NCI-H69 (cell line): ENCODE results near the gene PHB1.
"Not testable (repeated sequence)": the region's sequence is repeated elsewhere in the genome, so short reads cannot be mapped to it uniquely, and the experiment has no call there.

Experiments used
- DNase-seq: peaks from one replicate; lab custom pipeline; 2025; lab: John Stamatoyannopoulos, UW

PHB1 gene

DNA sequence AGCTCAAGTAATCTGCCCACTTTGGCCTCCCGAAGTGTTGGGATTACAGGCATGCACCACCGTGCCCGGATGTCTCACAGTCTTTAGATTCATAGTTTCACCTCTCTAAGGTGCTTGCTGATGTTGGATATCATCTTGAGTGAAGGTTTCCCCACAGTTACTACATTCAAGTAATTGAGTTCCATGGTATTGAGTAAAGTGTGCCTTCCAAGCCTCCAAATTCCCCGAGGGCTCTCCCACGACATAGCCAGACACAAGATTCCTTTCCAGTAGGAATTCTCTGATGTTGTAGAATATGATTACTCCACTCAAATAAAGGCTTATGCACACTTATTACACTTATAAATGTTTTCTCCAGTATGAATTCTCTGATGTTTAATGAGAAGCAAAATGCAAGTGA, 36.4 kb downstream of the PHB1 start:
- no peak for DNase-seq

DNA sequence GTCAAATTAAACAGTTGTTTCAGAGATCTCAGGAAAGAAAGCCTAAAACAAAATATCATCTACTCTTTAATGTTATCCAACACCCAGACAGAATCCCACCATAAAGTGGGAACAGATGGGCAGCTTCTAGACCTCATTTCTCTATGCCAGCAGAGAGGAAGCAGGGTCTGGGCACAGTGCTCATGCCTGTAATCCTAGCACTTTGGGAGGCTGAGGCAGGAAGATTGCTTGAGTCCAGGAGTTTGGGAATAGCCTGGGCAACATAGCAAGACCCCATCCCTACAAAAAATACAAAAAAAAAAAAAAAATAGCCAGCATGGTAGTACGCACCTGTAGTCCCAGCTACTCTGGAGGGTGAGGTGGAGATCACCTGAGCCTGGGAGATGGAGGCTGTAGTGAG, 39.1 kb downstream of the PHB1 start:
- no peak for DNase-seq

DNA sequence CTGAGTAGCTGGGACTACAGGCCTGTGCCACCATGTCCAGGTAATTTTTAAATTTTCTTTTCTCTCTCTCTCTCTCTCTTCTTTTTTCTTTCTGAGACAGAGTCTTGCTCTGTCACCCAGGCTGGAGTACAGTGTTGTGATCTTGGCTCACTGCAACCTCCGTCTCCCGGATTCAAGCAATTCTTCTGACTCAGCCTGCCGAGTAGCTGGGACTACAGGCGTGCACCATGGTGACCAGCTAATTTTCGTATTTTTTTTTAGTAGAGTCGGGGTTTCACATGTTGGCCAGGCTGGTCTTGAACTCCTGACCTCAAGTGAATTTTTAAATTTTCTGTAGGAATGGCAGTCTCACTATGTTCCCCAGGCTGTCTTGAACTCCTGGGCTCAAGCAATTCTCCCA, 41.6 kb downstream of the PHB1 start:
- no peak for DNase-seq

DNA sequence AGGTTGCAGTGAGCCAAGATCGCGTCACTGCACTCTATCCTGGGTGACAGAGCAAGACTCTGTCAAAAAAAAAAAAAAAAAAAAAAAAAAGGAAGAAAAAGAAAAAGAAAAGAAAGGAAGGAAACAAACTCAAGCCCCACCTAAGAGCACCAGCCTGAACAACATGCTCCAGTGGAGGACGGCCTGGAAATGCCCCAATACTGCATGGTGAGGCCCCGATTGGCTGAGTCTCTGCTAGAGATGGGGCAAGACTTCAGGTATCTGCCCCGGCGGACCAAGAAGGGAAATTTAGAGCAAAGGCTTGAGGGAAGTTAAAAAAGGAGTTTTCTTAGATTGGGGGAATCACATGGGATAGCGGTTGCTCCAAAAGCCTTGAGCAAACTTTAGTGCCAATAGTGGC, 42.3 kb downstream of the PHB1 start:
- no peak for DNase-seq

DNA sequence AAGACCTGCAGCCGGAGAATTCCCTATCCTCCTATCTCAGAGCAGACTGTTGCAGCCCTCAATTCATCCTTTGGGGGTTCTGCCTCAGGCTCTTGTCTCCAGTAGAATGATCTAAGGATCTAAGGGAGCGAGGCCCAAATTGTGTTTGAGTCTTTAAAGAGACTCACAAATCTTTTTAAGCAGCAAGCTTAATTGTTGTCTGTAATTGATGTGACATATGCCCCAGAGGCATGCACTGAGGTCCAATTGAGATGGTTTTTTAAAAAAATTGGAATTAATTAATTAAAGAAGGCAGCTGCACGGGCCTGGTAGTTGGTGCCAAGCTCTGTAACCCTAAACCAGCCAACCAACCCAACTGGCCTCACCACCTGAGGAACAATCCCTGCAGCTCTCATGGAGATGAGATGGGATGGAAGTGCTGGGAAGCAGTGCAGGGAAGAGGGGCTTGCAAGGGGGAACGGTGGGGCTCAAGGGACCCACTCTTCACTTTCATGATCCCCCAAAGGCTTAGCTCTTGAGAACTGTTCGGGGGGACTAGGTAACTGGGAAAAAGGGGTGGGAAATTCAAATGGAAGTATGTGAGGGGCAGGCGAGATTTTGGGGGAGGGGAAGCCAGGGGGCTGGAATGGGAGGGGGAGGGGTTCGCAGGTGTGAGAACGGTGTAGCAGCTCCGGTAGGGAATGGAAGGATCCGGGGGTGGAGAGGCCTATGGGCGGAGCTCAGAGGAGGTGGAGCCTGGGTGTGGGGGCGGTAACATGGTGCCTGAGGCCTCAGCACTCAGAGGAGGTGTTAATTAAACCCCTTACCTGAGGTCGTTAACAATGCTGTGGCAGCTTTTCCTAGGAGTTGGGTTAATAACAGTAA, 43.5 kb downstream of the PHB1 start:
- DNase-seq: peak; percentile 87

DNA sequence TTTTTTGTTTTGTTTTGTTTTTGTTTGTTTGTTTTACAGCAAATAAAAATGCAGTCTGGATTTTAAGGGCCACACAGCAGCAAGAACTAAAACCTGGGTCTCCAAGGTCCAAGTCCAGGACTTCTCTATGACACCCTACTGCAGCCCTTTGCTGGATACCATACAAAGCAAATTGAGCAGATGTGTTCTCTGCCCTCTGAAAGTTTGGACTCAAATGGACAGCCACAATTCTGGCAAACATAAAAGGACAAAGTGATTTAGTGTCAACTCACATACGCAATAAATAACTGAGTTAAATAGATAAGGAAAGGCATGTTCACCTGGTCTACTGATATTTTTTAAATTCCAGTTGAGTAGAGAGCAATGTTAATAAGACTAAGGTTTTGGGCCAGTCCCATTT, 44.9 kb downstream of the PHB1 start:
- DNase-seq: no peak

DNA sequence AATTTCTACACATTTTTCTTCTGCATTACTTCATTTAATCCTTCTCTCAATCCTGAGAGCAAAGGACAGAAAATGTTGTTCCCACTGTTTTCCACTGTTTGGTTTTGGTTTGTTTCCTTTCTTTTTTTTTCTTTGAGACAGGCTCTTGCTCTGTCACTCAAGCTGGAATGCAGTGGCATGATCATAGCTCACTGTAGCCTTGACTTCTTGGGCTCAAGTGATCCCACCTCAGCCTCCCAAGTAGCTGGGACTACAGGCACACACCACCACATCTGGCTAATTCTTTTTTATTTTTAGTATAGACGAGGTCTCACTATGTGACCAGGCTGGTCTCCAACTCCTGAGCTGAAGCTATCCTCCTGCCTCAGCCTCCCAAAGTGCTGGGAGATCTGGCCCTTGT, 45.6 kb downstream of the PHB1 start:
- no peak for DNase-seq

DNA sequence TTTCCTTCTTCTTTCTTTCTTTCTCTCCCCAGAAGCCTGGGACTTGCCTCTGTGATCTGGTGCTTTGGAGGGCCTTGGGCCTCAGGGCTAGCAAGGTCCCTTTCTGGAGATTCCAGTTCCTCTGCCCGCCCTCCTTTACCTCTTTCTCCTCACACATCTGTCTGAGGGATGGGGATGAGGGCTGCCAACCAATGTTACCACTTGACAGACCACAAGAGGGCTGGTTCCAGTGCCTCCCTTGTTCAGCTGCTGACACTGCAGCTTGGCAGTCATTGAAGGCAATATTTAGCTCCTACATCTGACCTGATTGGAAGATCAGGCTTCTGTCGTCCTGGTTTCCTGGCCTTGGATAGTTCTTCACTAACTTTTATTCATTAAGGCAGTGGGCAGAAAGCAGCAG, 49.0 kb downstream of the PHB1 start:
- DNase-seq: peak; percentile 57

DNA sequence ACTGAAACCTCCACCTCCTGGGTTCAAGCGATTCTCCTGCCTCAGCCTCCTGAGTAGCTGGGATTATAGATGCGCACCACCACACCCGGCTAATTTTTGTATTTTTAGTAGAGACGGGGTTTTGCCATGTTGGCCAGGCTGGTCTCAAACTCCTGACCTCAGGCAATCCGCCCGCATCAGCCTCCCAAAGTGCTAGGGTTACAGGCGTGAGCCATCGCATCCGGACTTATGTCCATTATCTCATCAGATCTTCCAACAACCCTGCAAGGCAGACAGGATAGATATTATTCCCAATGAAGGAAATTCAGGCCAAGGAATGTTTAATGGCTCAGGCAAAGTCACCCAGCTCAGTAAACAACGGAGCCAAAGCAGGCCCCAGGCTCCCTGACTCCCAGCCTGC, 49.6 kb downstream of the PHB1 start:
- not testable (repeated sequence) for DNase-seq

DNA sequence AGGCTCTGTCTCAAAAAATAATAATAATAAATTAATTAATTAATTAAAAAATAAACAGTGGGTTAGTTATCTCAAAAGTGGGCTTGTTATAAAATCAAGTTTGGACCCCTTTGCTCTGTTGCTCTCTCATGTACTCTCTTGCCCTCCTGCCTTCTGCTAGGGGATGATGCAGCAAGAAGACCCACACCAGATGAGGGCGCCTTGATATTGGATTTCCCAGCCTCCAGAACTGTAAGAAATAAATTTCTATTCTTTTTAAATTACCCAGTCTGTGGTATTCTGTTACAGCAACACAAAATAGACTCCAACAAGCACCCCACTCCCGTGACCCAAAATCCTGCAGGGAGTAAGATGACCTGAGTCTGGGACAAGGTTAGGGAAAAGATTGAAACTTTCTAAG, 50.6 kb downstream of the PHB1 start:
- DNase-seq: no peak

DNA sequence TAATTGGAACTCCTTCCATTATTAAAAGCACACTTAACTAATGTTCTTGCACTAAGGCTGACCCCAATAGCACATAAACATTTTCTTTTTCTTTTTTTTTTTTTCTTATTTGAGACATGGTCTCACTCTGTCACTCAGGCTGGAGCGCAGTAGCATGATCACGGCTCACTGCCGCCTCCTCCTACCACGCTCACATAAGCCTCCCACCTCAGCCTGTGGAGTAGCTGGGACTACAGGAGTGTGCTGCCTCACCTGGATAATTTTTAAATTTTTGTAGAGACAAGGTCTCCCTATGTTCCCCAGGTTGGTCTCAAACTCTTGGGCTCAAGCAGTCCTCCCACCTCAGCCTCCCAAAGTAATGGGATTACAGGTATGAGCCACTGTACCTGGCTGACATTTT, 51.4 kb downstream of the PHB1 start:
- DNase-seq: no peak

DNA sequence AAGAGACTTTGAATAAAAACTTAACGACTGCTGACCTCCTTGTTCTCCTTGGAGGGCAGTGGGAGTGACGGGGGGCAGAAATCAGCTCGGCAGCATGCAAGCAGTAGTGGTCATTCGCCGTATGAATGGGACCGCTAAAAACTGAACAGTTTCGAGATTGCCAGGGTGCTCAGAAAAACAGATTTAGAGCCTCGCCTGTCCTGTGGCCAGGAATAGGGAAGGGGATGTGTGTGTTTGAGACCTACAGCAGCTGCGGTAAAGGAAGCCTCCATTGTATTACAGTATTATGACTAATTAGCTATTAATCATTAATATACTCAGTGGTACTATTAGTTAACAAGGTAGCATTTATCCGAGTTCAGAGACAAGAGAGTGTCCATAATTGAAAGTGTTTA, 52.0 kb downstream of the PHB1 start:
- no peak for DNase-seq

DNA sequence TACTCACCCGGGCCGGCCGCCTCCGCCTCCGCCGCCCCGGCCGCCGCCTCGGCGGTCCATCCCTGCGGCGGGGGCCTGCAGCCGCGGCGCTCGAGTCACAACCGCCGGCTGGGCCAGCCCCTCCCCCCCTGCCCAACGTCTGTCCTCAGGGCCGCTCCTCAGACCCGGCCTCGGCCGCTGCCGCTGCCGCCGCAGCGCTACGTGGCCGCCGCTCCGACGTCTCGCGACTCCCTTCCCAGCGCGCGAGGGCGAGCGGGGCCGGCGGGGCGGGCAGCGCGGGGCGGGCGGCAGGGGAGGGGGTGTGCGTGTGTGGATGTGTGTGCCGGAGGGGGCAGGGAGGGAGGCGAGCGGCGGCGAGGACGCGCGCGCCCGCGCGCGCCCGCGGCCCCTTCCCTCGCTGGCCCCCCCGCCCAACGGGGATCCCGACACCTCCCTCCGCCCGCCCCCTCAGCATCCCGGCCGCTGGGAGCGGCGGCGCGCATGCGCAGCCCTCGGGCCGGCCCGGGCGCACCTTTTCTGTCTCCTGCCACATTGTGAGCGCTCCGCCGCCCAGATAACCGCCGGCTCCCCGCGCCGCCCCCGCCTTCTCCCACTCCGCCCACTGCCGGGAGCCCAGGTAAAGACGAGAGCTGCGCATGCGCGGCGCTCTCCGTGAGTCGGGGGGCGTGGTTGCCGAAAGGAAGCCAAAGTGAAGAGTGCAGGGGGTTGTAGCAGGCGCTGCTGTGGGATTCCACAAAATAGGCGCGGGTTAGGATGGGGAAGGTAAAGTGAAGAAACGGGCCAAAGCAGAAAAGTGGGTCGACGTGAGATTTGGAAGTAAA, 52.6 kb downstream of the PHB1 start, which contains the start of gene ZNF652:
ZNF652 (minus strand) TSS at position 349 of the 821 bp plus-strand sequence. CDS start 44,525 bp downstream, outside the sequence.
- DNase-seq: peak; percentile 99

DNA sequence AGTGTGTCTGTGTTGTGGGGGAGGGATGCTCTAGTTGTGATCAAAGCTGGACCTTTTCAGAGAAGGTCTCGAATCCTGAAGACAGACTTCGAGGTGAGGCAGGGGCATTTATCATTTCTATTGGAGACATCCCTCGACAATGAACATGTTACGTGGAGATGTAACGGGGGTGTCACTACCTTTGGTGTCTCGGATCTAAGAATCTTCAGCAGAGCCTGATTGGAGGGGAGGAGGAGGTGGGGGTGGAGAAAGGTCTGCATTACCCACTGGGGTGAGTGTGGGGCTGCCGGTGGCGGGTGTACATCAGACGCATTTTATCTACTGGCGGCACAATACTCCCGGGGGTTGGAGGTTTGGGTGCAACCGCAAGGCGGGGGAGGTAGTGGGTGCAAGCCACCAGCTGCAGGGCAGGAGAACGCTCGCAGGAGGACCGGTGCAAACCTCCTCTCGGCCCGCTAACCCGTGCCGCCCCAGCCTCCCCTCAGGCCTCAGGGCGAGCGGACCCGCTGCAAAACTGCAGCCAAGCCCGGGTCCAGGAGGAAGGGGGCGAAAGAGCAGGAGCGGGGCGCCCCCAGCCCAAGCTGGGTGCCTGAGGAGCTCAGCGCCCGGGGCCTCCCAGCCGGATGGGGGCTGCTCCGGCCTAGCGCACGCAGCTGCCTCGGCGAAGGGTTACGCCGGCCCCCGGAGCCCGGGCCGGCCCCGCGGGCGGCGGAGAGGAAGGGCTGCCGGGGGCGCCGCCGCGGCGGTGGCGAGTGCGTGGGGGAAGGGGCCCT, 53.4 kb downstream of the PHB1 start:
- peak; percentile 81 for DNase-seq

DNA sequence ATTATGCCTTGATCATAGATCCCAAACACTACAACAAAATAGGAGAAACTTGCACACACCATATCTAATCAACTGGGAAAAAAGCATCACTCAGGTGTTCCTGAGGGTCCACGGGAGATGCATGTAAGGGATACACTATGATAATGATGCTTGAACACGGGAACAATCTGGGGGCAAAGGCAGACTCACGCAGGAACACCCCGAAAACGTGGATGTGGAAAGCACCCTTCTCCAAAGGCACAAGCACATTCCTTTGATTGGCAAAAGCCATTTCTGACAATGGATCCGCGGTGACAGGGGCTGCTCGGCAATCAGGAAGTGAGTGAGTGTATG, 53.9 kb downstream of the PHB1 start:
- DNase-seq: no peak

DNA sequence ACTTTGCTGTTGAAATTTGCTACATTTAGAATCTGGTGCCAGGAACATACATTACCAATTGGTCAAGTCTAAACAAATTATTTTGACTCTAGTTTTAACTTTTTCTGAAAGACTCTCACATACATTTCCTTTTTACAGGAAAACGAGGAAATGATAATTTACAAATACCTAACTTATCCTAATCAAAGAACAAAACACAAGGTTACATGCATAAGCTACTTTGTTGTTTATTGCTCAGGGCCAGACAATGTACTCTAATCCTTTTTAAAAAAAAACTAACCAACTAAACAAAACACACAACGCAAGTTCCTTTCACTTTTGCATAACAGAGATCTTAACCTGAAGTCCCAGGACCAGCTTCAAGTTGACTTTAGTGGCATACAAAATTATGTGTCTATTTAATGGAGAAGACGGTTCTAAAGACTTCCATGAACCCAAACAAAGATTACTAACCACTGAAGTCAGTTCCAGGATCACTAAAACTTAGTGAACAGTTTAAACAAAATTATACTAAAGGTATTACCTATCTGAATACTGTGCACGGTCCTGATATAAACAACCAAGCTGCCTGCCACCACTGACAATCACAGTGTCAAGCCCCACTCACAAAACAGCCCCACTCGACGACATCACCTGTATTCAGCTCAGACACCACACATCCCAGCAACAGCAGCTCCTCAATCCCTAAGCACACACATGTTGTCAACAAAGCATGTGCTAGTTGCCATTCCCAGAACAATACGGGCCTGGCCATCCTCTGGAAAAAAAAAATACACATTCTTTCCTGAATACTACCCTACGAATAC, 54.5 kb downstream of the PHB1 start:
- DNase-seq: peak; percentile 30

DNA sequence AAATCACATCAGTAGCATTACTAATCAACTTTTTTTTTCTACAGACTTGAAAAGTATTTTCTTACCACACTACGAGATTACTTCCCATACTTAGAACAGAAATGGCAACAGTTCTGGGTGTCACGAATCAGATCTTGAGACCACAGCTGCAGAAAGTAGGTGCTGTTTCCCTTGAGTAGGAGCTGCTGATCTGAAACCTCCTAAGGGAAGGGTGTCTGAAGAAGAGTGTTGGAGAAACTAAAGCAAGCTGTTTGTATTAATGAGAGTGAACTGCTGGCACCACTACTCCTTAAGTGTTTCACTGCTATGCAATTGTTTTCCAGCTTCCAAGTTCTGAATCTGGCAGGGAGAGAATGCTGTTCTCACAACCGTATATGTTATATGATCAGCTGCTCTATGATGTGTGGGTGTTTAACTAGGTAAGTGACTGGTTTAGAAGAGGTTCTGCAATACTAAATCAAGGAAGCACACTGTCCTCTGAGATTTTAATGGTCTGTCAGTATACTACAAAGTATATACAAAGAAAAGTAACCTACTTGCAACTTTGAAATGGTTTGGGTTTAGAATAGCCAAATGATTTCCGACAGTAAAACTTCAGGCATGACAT, 55.9 kb downstream of the PHB1 start:
- DNase-seq: no peak

DNA sequence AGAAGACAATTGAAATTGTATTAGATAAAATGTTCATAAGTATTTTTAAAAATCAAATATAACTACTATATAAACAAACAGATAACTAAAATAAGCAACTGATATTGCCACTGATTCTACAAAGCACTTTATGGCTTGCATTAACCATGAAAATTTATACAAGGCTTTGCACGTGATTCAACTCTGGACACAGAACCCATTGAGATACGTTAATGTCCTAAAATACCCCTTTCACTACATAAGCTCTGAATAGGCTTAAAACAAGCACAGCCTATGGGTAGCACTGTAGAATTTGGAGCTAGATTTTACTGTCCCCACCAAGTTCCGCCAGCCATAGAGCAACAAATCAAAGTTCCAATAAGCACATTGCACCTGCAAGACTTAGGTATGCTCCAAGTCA, 57.2 kb downstream of the PHB1 start:
- no peak for DNase-seq

DNA sequence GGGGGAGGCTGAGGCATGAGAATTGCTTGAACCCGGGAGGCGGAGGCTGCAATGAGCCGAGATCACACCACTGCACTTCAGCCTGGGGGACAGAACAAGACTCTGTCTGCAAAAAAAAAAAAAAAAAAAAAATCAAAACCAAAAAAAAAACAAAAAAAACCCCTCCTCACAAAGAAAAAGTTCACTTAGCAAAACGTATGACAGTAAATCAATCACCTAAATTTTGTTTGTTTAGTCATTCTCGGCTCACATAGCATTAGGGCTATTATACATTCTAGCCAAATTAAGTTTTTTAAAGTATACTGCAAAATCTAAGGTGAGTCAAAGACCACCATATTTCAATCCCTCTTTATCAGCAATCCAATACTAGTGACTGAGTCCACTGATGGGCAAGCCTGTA, 58.4 kb downstream of the PHB1 start:
- no peak for DNase-seq
